ENCODE results near the gene SPTLC3.

SPTLC3 gene

DNA sequence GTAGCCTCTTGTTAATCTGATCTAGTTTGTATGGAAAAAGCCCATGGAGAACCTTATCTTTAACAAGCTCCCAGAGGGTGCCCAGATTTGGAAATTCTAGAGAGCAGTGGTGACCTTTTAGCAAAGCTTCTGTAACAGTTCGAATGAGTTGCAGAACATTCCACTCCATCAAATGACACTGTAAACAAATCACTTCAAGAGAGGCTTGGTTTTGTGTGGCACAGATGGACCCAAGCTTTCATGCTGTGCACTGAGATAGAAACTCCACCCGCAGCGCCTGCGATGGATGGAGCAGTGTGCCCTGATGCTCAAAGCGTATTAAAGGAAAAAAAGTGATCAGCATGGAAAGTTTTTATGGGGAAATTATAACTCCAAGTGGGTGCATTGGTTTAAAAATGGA is 157.2 kb downstream of the SPTLC3 start:
- TF ChIP-seq, protein P1, sequence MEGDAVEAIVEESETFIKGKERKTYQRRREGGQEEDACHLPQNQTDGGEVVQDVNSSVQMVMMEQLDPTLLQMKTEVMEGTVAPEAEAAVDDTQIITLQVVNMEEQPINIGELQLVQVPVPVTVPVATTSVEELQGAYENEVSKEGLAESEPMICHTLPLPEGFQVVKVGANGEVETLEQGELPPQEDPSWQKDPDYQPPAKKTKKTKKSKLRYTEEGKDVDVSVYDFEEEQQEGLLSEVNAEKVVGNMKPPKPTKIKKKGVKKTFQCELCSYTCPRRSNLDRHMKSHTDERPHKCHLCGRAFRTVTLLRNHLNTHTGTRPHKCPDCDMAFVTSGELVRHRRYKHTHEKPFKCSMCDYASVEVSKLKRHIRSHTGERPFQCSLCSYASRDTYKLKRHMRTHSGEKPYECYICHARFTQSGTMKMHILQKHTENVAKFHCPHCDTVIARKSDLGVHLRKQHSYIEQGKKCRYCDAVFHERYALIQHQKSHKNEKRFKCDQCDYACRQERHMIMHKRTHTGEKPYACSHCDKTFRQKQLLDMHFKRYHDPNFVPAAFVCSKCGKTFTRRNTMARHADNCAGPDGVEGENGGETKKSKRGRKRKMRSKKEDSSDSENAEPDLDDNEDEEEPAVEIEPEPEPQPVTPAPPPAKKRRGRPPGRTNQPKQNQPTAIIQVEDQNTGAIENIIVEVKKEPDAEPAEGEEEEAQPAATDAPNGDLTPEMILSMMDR (IDR thresholded peaks at IDR 0.05; ENCODE audit: low read depth, low read length): no peak
- DNase-seq (ENCODE audit: extremely low read depth, low read depth): no peak

DNA sequence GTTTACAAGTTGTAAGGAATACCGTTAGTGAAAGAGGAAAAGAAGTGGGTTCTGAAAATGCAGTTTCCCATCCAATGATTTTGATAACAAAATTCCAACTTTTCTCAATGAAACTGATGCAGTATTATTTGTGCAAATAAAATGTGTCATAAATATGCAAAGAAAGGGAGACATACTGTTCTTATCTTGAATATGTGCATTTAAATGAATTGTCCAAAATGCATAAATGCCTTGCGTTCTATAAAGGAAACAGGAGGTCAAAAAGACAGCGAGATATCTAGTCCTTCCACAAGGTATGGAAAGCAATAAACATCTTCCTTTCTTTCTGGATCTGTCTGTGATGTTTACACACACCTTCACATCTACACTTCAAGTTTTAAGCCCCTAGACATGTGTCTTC is 157.7 kb downstream of the SPTLC3 start:
- TF ChIP-seq, protein P1 (IDR thresholded peaks at IDR 0.05; ENCODE audit: low read depth, low read length): no peak
- DNase-seq (ENCODE audit: extremely low read depth, low read depth): no peak

DNA sequence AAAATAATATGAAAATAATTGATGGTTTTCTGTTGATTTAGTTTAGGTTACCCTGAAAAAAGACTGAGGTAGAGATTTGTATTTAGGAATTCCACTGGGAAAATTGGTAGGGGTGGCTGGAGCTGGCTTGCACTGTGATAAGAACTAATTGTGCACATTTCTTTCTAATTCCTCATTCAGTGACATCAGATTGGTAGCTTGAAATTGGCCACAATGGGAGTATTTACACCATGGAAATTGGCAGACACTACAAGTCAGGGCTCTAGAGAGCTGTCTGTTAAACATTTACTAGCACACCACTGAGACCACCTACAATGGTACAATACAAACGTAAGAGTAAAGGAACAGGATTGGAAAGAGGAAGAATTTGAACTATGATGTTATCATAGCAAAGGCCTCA is 160.3 kb downstream of the SPTLC3 start:
- no peak for DNase-seq (ENCODE audit: extremely low read depth, low read depth)

DNA sequence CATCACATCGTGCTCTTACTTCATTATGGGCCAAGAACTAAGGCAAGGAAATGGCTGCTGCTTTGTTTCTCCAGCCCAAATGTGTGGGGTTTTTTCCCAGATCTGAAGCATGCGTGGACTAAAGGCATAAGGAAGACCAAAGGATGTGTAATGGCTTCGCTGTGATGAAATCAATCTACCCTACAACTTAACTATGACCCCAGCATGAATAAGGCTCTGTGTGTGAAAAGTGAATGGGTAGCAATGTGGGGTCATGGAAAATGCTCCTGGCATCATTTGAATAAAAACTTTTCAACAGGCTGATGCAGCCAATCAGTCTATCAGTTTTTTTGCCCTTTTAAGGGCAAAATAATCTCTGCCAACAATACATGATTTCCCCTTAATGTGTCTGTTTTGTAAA is 162.0 kb downstream of the SPTLC3 start:
- TF ChIP-seq, protein P1 (IDR thresholded peaks at IDR 0.05; ENCODE audit: low read depth, low read length): no peak
- no peak for DNase-seq (ENCODE audit: extremely low read depth, low read depth)

More for the DNA sequence above, 160.3 kb downstream of the SPTLC3 start:
- TF ChIP-seq, protein P1 (IDR thresholded peaks at IDR 0.05; ENCODE audit: low read depth, low read length): no peak

DNA sequence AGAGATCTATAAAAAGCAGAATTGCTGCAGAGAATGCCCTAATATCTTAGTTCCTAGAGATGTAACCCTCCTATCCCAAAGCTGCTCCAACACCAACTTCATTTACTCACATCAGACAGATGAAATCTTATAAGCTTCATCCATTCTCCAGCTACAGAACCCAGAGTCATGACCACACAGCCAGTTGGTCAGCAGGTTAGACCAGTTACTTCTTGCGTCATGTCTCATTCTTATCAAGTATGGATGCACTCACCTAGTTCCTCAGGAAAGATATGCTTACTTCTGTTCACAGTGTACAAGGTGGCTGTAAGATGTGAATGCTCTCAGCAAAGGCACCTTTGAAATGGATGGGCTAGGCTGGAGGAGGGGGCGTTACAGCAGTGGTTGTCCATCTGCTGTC is 164.4 kb downstream of the SPTLC3 start:
- DNase-seq (ENCODE audit: extremely low read depth, low read depth): no peak
- TF ChIP-seq, protein P1 (IDR thresholded peaks at IDR 0.05; ENCODE audit: low read depth, low read length): no peak

DNA sequence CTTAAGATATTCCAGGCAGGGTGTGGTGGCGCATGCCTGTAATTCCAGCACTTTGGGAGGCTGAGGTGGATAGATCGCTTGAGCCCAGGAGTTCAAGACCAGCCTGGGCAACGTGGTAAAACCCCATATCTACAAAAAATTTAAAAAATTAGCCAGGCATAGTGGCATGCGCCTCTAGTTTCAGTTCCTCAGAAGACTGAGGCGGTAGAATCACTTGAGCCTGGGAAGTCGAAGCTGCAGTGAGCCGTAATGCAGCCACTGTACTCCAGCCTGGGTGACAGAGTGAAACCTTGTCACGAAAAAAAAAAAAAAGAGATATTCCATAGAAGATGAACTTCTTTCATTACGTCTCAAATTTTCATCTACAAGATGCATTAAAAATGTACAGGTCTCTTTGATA is 165.6 kb downstream of the SPTLC3 start:
- DNase-seq (ENCODE audit: extremely low read depth, low read depth): no peak
- TF ChIP-seq, protein P1 (IDR thresholded peaks at IDR 0.05; ENCODE audit: low read depth, low read length): no peak

DNA sequence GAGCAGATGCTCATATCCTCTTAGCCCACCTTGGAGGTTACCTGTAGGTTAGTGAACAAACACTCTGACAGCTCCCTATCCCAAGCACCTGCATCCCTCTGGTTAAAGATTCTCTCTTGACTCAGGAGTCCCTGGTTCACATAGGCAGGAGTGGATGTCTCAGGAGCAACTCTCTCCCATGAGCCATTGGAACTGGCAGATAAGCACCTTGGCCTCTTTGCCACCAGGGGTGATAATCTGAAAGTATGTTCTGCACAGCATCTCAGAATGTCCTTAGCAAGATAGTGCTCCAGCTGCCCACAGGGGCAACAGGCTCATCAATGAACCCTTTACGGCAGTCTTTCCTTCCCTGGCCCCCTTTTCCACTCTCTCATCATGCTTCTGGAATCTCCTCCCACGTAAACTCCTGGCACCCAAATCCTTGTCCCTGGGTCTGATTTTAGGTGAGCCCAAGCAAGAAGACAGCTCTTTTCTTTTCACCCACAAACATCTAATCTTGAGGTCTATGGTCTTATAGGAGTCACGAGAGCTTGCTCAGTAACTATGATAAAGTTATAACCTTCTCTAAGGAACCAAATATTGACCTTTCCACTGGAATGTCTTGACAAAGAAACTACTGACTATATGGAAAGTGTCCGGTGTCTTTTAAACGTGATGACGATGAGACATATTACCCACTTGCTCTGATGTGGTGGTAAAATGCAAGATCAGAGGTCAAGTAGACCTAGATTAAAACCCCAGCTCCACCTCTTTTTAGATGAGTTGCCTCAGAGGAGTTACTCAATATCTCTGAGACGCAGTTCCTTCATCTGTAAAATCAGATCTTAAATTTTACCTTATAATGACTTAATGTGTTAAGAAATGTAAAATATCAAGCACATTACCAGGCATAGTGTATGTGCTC is 172.5 kb downstream of the SPTLC3 start:
- no peak for DNase-seq (ENCODE audit: extremely low read depth, low read depth)
- TF ChIP-seq, protein P1 (IDR thresholded peaks at IDR 0.05; ENCODE audit: low read depth, low read length): no peak

Measured in AG09319 (cell line).